T follicular helper cell (primary cell): ENCODE results near the gene CTSO.

Experiments used
- DNase-seq: peaks from one replicate; pipeline ENCODE4 v3.0.0-alpha.2; 2020; ENCODE audit warnings: low read depth
- total RNA-seq, 2 experiments: gene quantifications; one replicate each; lab custom pipeline; 2026; lab: John Stamatoyannopoulos, UW

Gene CTSO
- total RNA-seq = 7.0 to 19.1 reads per million in 2 experiments

- peak; percentile 44 for DNase-seq
Measured at GRCh38 chr4:155953151-155954117, at the start of gene CTSO. TSS of gene CTSO (minus strand) at chr4:155953866. CDS start at chr4:155953847, 19 bp downstream.

- DNase-seq = no peak
Measured at GRCh38 chr4:156000491-156000890, 46.8 kb upstream of the CTSO start.

GRCh38 chr4:155999725-156000124 is 46.1 kb upstream of the CTSO start:
- DNase-seq = no peak

GRCh38 chr4:155995069-155995468 is 41.4 kb upstream of the CTSO start:
- no peak for DNase-seq

- no peak for DNase-seq
Measured at GRCh38 chr4:155984106-155984797, 30.6 kb upstream of the CTSO start.

GRCh38 chr4:155982736-155983385 is 29.2 kb upstream of the CTSO start:
- no peak for DNase-seq

- no peak for DNase-seq
Measured at GRCh38 chr4:155978810-155979209, 25.1 kb upstream of the CTSO start.

GRCh38 chr4:155975511-155975910 is 21.8 kb upstream of the CTSO start:
- DNase-seq = no peak

GRCh38 chr4:155974996-155975395 is 21.3 kb upstream of the CTSO start:
- DNase-seq = no peak

GRCh38 chr4:155974476-155974749 is 20.7 kb upstream of the CTSO start:
- no peak for DNase-seq

GRCh38 chr4:155973639-155974475 is 20.2 kb upstream of the CTSO start:
- DNase-seq = no peak

- no peak for DNase-seq
Measured at GRCh38 chr4:155972098-155972497, 18.4 kb upstream of the CTSO start.

GRCh38 chr4:155966731-155967395 is 13.2 kb upstream of the CTSO start:
- DNase-seq = no peak

GRCh38 chr4:155966171-155966570 is 12.5 kb upstream of the CTSO start:
- no peak for DNase-seq

- no peak for DNase-seq
Measured at GRCh38 chr4:155964016-155964891, 10.6 kb upstream of the CTSO start.

- no peak for DNase-seq
Measured at GRCh38 chr4:155962767-155963166, 9.1 kb upstream of the CTSO start.

- DNase-seq = no peak
Measured at GRCh38 chr4:155961575-155961974, 7.9 kb upstream of the CTSO start.

GRCh38 chr4:155960522-155960921 is 6.9 kb upstream of the CTSO start:
- DNase-seq = no peak

- no peak for DNase-seq
Measured at GRCh38 chr4:155959417-155959816, 5.8 kb upstream of the CTSO start.

- DNase-seq = no peak
Measured at GRCh38 chr4:155956461-155956860, 2.8 kb upstream of the CTSO start.
